PC-9 (cell line): ENCODE measurements around the gene MAGEA8. TPM values are rescaled to one million over a fixed set of nuclear protein-coding genes. Genes with fewer than 3 reads are reported as not detected.
"Not testable (repeated sequence)": the region's sequence is repeated elsewhere in the genome, so short reads cannot be mapped to it uniquely, and the experiment has no call there.

ENCODE experiments used
- BruUV-seq: library from RNA; stranded (reverse); fragments of 400-500 nt; replicated peaks from 2 replicates; lab custom pipeline; 2021; lab: Mats Ljungman, UMichigan
- CTCF ChIA-PET: fragments of 300-600 bp; sonication (Branson Sonifier 250); formaldehyde crosslinking; loops from one replicate; lab custom pipeline; 2022; ENCODE audit warnings: antibody characterized with exemption; lab: Charles Lee
- POLR2A ChIA-PET: fragments of 300-600 bp; sonication (Branson Sonifier 250); formaldehyde crosslinking; loops from one replicate; lab custom pipeline; 2022; ENCODE audit warnings: antibody characterized with exemption; ENCODE audit not compliant: unreplicated experiment; lab: Charles Lee
- DNase-seq, 2 experiments: peaks; one replicate each; pipeline versions ENCODE4 v3.0.0 to v3.0.0-alpha.2; 2015 to 2022; ENCODE audit warnings: mixed read lengths in 1 of 2
- H2AFZ ChIP-seq: fragments of 200-600 bp; sonication (generic); 2 replicates; pipeline ENCODE4 v1.8.1; 2017; ENCODE audit warnings: antibody characterized with exemption
- H3F3A ChIP-seq: fragments of 200-600 bp; sonication (generic); 2 replicates; pipeline ENCODE4 v1.8.1; 2017; ENCODE audit warnings: antibody characterized with exemption, mild to moderate bottlenecking, low read depth; ENCODE audit not compliant: insufficient read depth
- H3K27ac ChIP-seq: fragments of 200-600 bp; sonication (generic); 2 replicates; pipeline ENCODE4 v1.6.1; 2016; ENCODE audit warnings: mixed run types
- H3K27me3 ChIP-seq: fragments of 200-600 bp; sonication (generic); 2 replicates; pipeline ENCODE4 v1.6.1; 2016; ENCODE audit warnings: low read depth, mixed run types; ENCODE audit not compliant: insufficient read depth
- H3K36me3 ChIP-seq: fragments of 200-600 bp; sonication (generic); 2 replicates; pipeline ENCODE4 v1.6.1; 2016; ENCODE audit warnings: low read depth, mixed run types
- H3K4me1 ChIP-seq: fragments of 200-600 bp; sonication (generic); replicated peaks from 2 replicates; pipeline ENCODE4 v1.6.1; 2016; ENCODE audit warnings: mixed run types; ENCODE audit not compliant: insufficient read depth
- H3K4me2 ChIP-seq: fragments of 200-600 bp; sonication (generic); 2 replicates; pipeline ENCODE4 v1.6.1; 2017; ENCODE audit warnings: mixed run types
- H3K4me3 ChIP-seq: fragments of 200-600 bp; sonication (generic); 2 replicates; pipeline ENCODE4 v1.6.1; 2016; ENCODE audit warnings: mixed run types
- H3K79me2 ChIP-seq: fragments of 200-600 bp; sonication (generic); 2 replicates; pipeline ENCODE4 v1.6.1; 2017; ENCODE audit warnings: low read depth, mixed run types
- H3K9me2 ChIP-seq: fragments of 200-600 bp; sonication (generic); 2 replicates; pipeline ENCODE4 v1.8.1; 2017; ENCODE audit warnings: mild to moderate bottlenecking; ENCODE audit not compliant: insufficient read depth
- H3K9me3 ChIP-seq: fragments of 200-600 bp; sonication (generic); 2 replicates; pipeline ENCODE4 v1.8.1; 2016; ENCODE audit warnings: low read depth; ENCODE audit not compliant: insufficient read depth
- H4K20me1 ChIP-seq: fragments of 200-600 bp; sonication (generic); 2 replicates; pipeline ENCODE4 v1.8.1; 2017; ENCODE audit not compliant: insufficient read depth
- intact Hi-C: fragments of 100-400 bp; cut with micrococcal nuclease; formaldehyde crosslinking; loops from one replicate; pipeline ENCODE4 v1.10.0; 2022; ENCODE audit not compliant: unreplicated experiment
- total RNA-seq: library from RNA; stranded (reverse); gene quantifications from 2 replicates; pipeline ENCODE4 v1.2.3, GENCODE V29; 2021

Gene MAGEA8
- total RNA-seq, 1 experiment from 2014 or later: not detected

GRCh38 chrX:149933547-149933946, 52.6 kb downstream of the MAGEA8 start:
- H3K9me3 ChIP-seq, H3K4me3 ChIP-seq, H3K36me3 ChIP-seq, CTCF ChIA-PET, H3K4me2 ChIP-seq, H3K4me1 ChIP-seq, H3K9me2 ChIP-seq, BruUV-seq, DNase-seq, H3K27me3 ChIP-seq, H3F3A ChIP-seq, POLR2A ChIA-PET, H4K20me1 ChIP-seq, H3K27ac ChIP-seq, H2AFZ ChIP-seq, intact Hi-C loops: not testable (repeated sequence)
- peaks cover 13% of the 10 kb centered on the region for H3K79me2 ChIP-seq

Other genes with a start within 250 kb of the MAGEA8 start
- 39.5 and 45.7 TPM in 2 replicates for gene TMEM185A, start 249.4 kb upstream of the MAGEA8 start, total RNA-seq
- gene MAGEA11, start 169.1 kb upstream of the MAGEA8 start, total RNA-seq: not detected in 2 replicates
- 2.4 and 3.0 TPM in 2 replicates for gene HSFX1, start 107.1 kb upstream of the MAGEA8 start, total RNA-seq
- not detected in 2 replicates for gene MAGEA9, start 99.3 kb upstream of the MAGEA8 start, total RNA-seq
- not detected in 2 replicates for gene HSFX4, start 48.4 kb downstream of the MAGEA8 start, total RNA-seq
- gene EOLA2, start 57.3 kb downstream of the MAGEA8 start, total RNA-seq: 44.3 and 49.2 TPM in 2 replicates